NCI-H446 (cell line): ENCODE results near the gene SLC6A18.
"Not testable (repeated sequence)": the region's sequence is repeated elsewhere in the genome, so short reads cannot be mapped to it uniquely, and the experiment has no call there.

Experiments used
- DNase-seq, 2 experiments: peaks; one replicate each; lab custom pipeline; 2025; lab: John Stamatoyannopoulos, UW

The SLC6A18 gene

GRCh38 chr5:1276930-1277329 lies 51.7 kb downstream of the SLC6A18 start:
- no peak for DNase-seq

- DNase-seq, result no peak
These were observed 52.1 kb downstream of the SLC6A18 start for GRCh38 chr5:1277331-1277730.

GRCh38 chr5:1277781-1278180 lies 52.6 kb downstream of the SLC6A18 start:
- DNase-seq, result no peak

- DNase-seq, result no peak
These were observed 53.0 kb downstream of the SLC6A18 start for GRCh38 chr5:1278216-1278615.

GRCh38 chr5:1278656-1279442 lies 53.7 kb downstream of the SLC6A18 start:
- DNase-seq, result no peak

- no peak for DNase-seq
These were observed 54.4 kb downstream of the SLC6A18 start for GRCh38 chr5:1279443-1280151.

GRCh38 chr5:1280177-1281037 lies 55.2 kb downstream of the SLC6A18 start:
- no peak for DNase-seq

- no peak for DNase-seq
These were observed 56.1 kb downstream of the SLC6A18 start for GRCh38 chr5:1281038-1281882.

- peak in 1 of 2 experiments; percentile 77 for DNase-seq
These were observed 57.2 kb downstream of the SLC6A18 start for GRCh38 chr5:1282131-1282992.

- not testable (repeated sequence) for DNase-seq
These were observed 58.0 kb downstream of the SLC6A18 start for GRCh38 chr5:1282993-1283728.

- DNase-seq, result not testable (repeated sequence)
These were observed 58.5 kb downstream of the SLC6A18 start for GRCh38 chr5:1283729-1284041.

- DNase-seq, result not testable (repeated sequence)
These were observed 59.3 kb downstream of the SLC6A18 start for GRCh38 chr5:1284336-1284970.

- no peak for DNase-seq
These were observed 60.0 kb downstream of the SLC6A18 start for GRCh38 chr5:1285141-1285540.

- DNase-seq, result no peak
These were observed 60.7 kb downstream of the SLC6A18 start for GRCh38 chr5:1285883-1286291.

GRCh38 chr5:1288439-1289335 lies 63.5 kb downstream of the SLC6A18 start:
- no peak for DNase-seq

- not testable (repeated sequence) for DNase-seq
These were observed 64.4 kb downstream of the SLC6A18 start for GRCh38 chr5:1289559-1289958.

GRCh38 chr5:1290956-1291355 lies 65.8 kb downstream of the SLC6A18 start:
- DNase-seq, result not testable (repeated sequence)

- DNase-seq, result no peak
These were observed 66.5 kb downstream of the SLC6A18 start for GRCh38 chr5:1291611-1292080.
